NCI-H1436 treated with DMSO at 0.1 percent for 48 hours (cell line): Measurements from ENCODE around the gene FAHD2A.
"Not testable (repeated sequence)": the region's sequence is repeated elsewhere in the genome, so short reads cannot be mapped to it uniquely, and the experiment has no call there.

Experiments
- DNase-seq: peaks from one replicate; lab custom pipeline; 2025; lab: John Stamatoyannopoulos, UW

FAHD2A gene

DNA sequence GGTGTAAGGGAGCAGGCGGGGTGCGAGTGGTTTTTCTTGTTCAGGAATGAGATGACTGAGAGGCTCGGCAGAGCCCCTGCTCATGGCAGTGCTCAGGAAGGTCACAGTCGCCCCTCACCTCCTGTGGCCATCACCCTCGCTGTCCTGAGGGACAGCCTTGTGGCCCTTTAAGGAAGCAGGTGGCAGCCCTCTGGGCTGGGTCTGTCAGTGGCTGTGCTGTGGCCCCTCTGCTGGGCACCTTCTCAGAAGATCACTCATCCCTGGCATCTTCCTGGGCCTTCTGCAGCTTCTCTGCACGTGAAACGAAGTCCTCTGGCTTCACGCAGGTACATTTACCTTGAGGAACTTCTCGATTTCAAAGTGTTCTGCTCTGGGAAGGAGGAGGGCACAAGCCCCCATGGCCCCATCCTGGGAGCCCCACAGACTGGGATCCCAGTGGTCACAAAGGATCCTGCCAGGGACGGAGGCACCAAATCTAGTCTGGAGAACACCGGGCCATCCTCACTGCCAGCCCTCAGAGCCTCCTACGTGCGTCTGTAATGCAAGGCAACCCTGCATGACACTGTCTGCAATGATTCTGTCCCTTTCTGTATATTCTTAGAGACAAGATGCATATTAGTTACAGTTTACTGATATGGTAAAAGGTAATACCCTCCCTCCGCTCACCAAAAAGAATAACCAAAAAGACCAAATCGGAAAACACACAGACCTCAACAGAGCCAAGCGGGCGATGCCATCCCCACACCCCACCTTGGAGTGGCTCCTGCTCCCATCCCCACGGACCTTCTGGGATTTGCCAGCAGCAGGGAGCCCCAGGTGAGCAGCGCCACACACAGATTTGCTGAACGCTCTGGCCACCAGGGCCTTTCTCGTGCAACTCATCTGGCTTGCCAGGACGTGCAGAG is 25.9 kb upstream of the FAHD2A start:
- DNase-seq = no peak

- no peak for DNase-seq
Observed at GRCh38 chr2:95377216-95378123, 25.0 kb upstream of the FAHD2A start.

DNA sequence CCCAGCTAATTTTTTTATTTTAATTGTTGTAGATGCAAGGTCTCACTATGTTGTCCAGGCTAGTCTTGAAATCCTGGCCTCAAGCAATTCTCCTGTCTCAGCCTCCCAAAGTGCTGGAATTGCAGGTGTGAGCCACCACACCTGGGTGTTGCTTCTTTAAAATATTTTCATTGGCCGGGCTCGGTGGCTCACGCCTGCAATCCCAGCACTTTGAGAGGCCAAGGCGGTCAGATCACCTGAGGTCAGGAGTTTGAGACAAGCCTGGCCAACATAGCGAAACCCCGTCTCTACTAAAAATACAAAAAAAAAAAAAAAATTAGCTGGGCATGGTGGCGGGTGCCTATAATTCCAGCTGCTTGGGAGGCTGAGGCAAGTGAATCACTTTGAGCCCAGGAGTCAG is 24.2 kb upstream of the FAHD2A start:
- DNase-seq = not testable (repeated sequence)

GRCh38 chr2:95379371-95379831 is 23.1 kb upstream of the FAHD2A start:
- no peak for DNase-seq

GRCh38 chr2:95380280-95380679 is 22.2 kb upstream of the FAHD2A start:
- no peak for DNase-seq

GRCh38 chr2:95380731-95381130 is 21.8 kb upstream of the FAHD2A start:
- DNase-seq = no peak

GRCh38 chr2:95381212-95382191 is 21.0 kb upstream of the FAHD2A start:
- DNase-seq = no peak

DNA sequence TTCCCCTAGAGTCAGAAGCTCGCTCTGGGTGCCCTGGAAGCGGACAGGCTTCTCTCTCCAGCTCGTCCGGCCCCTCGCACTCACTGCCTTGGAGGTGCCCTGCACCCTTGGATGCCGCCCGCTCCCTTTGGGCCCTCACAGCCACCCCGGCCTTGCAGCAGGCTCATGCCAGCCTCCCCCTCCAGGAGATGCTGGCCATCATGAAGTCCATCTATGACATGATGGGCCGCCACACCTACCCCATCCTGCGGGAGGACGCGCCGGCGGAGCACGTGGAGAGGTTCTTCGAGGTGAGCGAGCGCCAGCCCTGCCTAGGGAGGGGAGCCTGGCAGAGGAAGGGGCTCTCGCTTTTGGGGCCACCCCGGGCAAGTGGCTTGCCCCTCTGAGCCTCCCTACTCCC is 20.3 kb upstream of the FAHD2A start:
- no peak for DNase-seq

- DNase-seq = no peak
Observed at GRCh38 chr2:95382686-95383634, 19.5 kb upstream of the FAHD2A start.

GRCh38 chr2:95383635-95384027 is 18.9 kb upstream of the FAHD2A start:
- DNase-seq = no peak

DNA sequence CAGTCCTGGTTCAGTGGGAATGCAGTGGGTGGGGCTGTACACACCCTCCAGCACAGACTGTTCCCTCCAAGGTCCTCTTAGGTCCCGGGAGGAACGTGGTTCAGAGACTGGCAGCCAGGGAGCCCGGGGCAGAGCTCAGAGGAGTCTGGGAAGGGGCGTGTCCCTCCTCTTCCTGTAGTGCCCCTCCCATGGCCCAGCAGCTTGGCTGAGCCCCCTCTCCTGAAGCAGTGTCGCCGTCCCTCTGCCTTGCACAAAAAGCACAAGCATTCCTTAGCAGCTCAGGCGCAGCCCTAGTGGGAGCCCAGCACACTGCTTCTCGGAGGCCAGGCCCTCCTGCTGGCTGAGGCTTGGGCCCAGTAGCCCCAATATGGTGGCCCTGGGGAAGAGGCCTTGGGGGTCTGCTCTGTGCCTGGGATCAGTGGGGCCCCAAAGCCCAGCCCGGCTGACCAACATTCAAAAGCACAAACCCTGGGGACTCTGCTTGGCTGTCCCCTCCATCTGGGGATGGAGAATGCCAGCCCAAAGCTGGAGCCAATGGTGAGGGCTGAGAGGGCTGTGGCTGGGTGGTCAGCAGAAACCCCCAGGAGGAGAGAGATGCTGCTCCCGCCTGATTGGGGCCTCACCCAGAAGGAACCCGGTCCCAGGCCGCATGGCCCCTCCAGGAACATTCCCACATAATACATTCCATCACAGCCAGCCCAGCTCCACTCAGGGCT is 17.5 kb upstream of the FAHD2A start:
- DNase-seq = no peak

DNA sequence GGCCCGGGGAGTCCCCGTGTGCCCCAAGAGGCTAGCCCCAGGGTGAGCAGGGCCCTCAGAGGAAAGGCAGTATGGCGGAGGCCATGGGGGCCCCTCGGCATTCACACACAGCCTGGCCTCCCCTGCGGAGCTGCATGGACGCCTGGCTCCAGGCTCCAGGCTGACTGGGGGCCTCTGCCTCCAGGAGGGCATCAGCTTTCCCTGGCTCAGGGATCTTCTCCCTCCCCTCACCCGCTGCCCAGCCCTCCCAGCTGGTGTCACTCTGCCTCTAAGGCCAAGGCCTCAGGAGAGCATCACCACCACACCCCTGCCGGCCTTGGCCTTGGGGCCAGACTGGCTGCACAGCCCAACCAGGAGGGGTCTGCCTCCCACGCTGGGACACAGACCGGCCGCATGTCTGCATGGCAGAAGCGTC is 16.9 kb upstream of the FAHD2A start:
- no peak for DNase-seq

- DNase-seq = no peak
Observed at GRCh38 chr2:95386031-95386430, 16.5 kb upstream of the FAHD2A start.

DNA sequence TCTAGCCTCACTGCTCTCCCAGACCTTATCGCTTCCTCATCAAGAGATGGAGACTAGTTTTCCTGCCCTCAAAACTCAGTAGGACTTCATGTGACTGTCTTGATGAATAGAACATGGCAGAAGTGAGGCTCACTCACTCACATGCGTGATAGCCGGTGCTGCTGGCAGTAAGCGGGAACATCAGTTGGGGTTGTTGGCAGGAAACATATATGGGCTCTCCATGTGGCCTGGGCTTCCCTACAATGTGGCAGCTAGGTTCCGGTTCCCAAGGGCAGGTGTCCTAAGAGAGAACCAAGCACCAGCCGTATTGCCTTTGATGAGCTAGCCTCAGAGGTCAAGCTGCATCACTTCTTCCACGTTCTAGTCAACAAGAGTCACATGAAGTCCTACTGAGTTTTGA is 15.2 kb upstream of the FAHD2A start:
- no peak for DNase-seq

DNA sequence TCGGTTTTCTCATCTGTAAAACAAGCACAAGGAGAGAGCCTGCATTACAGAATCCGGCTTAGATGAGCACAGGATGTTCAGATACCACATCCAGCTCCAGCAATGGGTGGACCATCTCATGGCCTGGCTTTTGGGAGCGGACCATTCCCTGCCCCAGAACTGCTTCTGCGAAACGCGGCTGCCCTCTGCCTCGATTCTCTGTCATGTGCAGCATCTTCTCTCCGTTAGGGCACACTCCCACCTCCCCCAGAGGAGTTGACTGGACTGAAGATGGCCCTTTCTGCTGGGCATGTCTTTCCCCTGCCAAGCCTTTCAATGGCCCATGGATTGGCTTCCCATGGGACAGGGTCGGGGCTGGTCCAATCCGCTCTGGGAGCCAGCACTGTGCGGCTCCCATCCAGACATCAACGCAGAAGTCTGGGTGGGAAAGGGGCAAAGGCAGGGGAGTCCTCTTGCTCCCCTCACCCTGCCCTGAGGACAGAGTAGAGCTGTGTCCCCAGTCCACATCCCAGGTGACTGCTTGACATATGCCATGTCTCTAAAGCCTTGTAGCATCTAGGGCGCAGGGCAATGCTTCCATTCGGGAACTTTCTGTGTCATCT is 14.3 kb upstream of the FAHD2A start:
- DNase-seq = no peak

- DNase-seq = no peak
Observed at GRCh38 chr2:95388856-95389244, 13.7 kb upstream of the FAHD2A start.

- DNase-seq = no peak
Observed at GRCh38 chr2:95389245-95390119, 13.0 kb upstream of the FAHD2A start.

- no peak for DNase-seq
Observed at GRCh38 chr2:95390272-95390880, 12.1 kb upstream of the FAHD2A start.
